H9 (cell line): Measurements from ENCODE around the gene SCEL. TPM values are rescaled to one million over a fixed set of nuclear protein-coding genes. Genes with fewer than 3 reads are reported as not detected.

Experiments
- DNase-seq: peaks from one replicate; pipeline ENCODE4 v3.0.0-alpha.2; 2017
- H2AFZ ChIP-seq: one replicate; pipeline ENCODE4 v1.6.1; 2013; ENCODE audit warnings: mild to moderate bottlenecking, low read length, control low read depth, moderate library complexity
- H2AK5ac ChIP-seq: 2 replicates; pipeline ENCODE4 v1.6.1; 2013; ENCODE audit warnings: low read length, control low read depth, mixed read lengths; ENCODE audit not compliant: insufficient read length
- H2BK120ac ChIP-seq: one replicate; pipeline ENCODE4 v1.6.1; 2013; ENCODE audit warnings: low read depth, mild to moderate bottlenecking, low read length, control low read depth, inconsistent platforms; ENCODE audit not compliant: poor library complexity, severe bottlenecking
- H2BK12ac ChIP-seq: 2 replicates; pipeline ENCODE4 v1.6.1; 2013; ENCODE audit warnings: low read length, control low read depth, mixed read lengths, low read depth; ENCODE audit not compliant: insufficient read length
- H2BK15ac ChIP-seq: 2 replicates; pipeline ENCODE4 v1.6.1; 2013; ENCODE audit warnings: low read depth, low read length, control low read depth
- H2BK20ac ChIP-seq: one replicate; pipeline ENCODE4 v1.6.1; 2013; ENCODE audit warnings: low read depth, mild to moderate bottlenecking, low read length, control low read depth, inconsistent platforms; ENCODE audit not compliant: poor library complexity, severe bottlenecking
- H2BK5ac ChIP-seq: 2 replicates; pipeline ENCODE4 v1.6.1; 2013; ENCODE audit warnings: low read length, control low read depth, mixed read lengths; ENCODE audit not compliant: insufficient read length
- H3K14ac ChIP-seq: 2 replicates; pipeline ENCODE4 v1.6.1; 2013; ENCODE audit warnings: low read length, control low read depth; ENCODE audit not compliant: insufficient read depth
- H3K18ac ChIP-seq: 2 replicates; pipeline ENCODE4 v1.6.1; 2013; ENCODE audit warnings: low read depth, mild to moderate bottlenecking, mixed read lengths, low read length, control low read depth; ENCODE audit not compliant: insufficient read length
- H3K23ac ChIP-seq: 2 replicates; pipeline ENCODE4 v1.6.1; 2013; ENCODE audit warnings: low read length, control low read depth, mixed read lengths, low read depth; ENCODE audit not compliant: insufficient read length
- H3K23me2 ChIP-seq: 2 replicates; pipeline ENCODE4 v1.6.1; 2013; ENCODE audit warnings: low read depth, mild to moderate bottlenecking, mixed read lengths, low read length, control low read depth; ENCODE audit not compliant: insufficient read length, poor library complexity, severe bottlenecking
- H3K27ac ChIP-seq: 2 replicates; pipeline ENCODE4 v1.5.1; 2013; ENCODE audit warnings: low read length, control low read depth, mixed read lengths, low read depth; ENCODE audit not compliant: insufficient read length
- H3K27me3 ChIP-seq: 2 replicates; pipeline ENCODE4 v1.6.1; 2013; ENCODE audit warnings: low read length, control low read depth, inconsistent platforms; ENCODE audit not compliant: insufficient read depth
- H3K4ac ChIP-seq: 2 replicates; pipeline ENCODE4 v1.6.1; 2013; ENCODE audit warnings: low read depth, mild to moderate bottlenecking, control low read depth, inconsistent platforms, low read length, moderate library complexity
- H3K4me1 ChIP-seq: 2 replicates; pipeline ENCODE4 v1.6.1; 2013; ENCODE audit warnings: low read length, control low read depth, inconsistent platforms; ENCODE audit not compliant: insufficient read depth
- H3K4me2 ChIP-seq: 2 replicates; pipeline ENCODE4 v1.6.1; 2013; ENCODE audit warnings: low read length, control low read depth, mixed read lengths; ENCODE audit not compliant: insufficient read length, insufficient read depth
- H3K56ac ChIP-seq: 2 replicates; pipeline ENCODE4 v1.6.1; 2013; ENCODE audit warnings: low read depth, mild to moderate bottlenecking, mixed read lengths, low read length, control low read depth; ENCODE audit not compliant: insufficient read length
- H3K79me1 ChIP-seq: 2 replicates; pipeline ENCODE4 v1.6.1; 2013; ENCODE audit warnings: low read depth, mild to moderate bottlenecking, moderate library complexity, low read length, control low read depth, inconsistent platforms; ENCODE audit not compliant: insufficient read depth, poor library complexity, severe bottlenecking
- H3K79me2 ChIP-seq: 2 replicates; pipeline ENCODE4 v1.6.1; 2013; ENCODE audit warnings: low read length, control low read depth, inconsistent platforms; ENCODE audit not compliant: insufficient read depth
- H3K9ac ChIP-seq: 2 replicates; pipeline ENCODE4 v1.6.1; 2013; ENCODE audit warnings: low read length, control low read depth, mixed read lengths; ENCODE audit not compliant: insufficient read length; ENCODE audit errors: extremely low read depth
- H3K9me3 ChIP-seq: one replicate; pipeline ENCODE4 v1.6.1; 2013; ENCODE audit warnings: low read depth, low read length, inconsistent platforms; ENCODE audit not compliant: control insufficient read depth
- H3T11ph ChIP-seq: one replicate; pipeline ENCODE4 v1.6.1; 2013; ENCODE audit warnings: mild to moderate bottlenecking, low read length, control low read depth, inconsistent platforms
- H4K20me1 ChIP-seq: one replicate; pipeline ENCODE4 v1.6.1; 2013; ENCODE audit not compliant: control insufficient read depth, insufficient read length, insufficient read depth
- H4K5ac ChIP-seq: 2 replicates; pipeline ENCODE4 v1.6.1; 2013; ENCODE audit warnings: low read depth, mild to moderate bottlenecking, mixed read lengths, low read length, control low read depth; ENCODE audit not compliant: insufficient read length
- H4K8ac ChIP-seq: replicated peaks from 2 replicates; pipeline ENCODE4 v1.6.1; 2013; ENCODE audit warnings: low read length, control low read depth, mixed read lengths, low read depth; ENCODE audit not compliant: insufficient read length
- H4K91ac ChIP-seq: 2 replicates; pipeline ENCODE4 v1.6.1; 2013; ENCODE audit warnings: low read depth, mild to moderate bottlenecking, moderate library complexity, mixed read lengths, low read length, control low read depth; ENCODE audit not compliant: insufficient read length
- H3K27ac Mint-ChIP-seq, 3 experiments: 2 replicates in 2 of 3; 3 replicates in 1 of 3; pipeline ENCODE4 v1.8.0; 2020 to 2021; ENCODE audit warnings: mixed read lengths in 3 of 3, mild to moderate bottlenecking in 1 of 3, moderate library complexity in 1 of 3
- H3K27me3 Mint-ChIP-seq: 2 replicates; pipeline ENCODE4 v1.8.0; 2021; ENCODE audit warnings: low read depth, mild to moderate bottlenecking, moderate library complexity, mixed read lengths
- H3K36me3 Mint-ChIP-seq, 3 experiments: 2 replicates in 2 of 3; 3 replicates in 1 of 3; pipeline ENCODE4 v1.8.0; 2020 to 2021; ENCODE audit warnings: low read depth in 3 of 3, mixed read lengths in 3 of 3; ENCODE audit not compliant: insufficient read depth in 1 of 3
- H3K4me1 Mint-ChIP-seq, 2 experiments: 2 replicates each; pipeline ENCODE4 v1.8.0; 2020; ENCODE audit warnings: mixed read lengths in 2 of 2
- H3K4me3 Mint-ChIP-seq, 2 experiments: 2 replicates in 1 of 2; 3 replicates in 1 of 2; pipeline ENCODE4 v1.8.0; 2020 to 2021; ENCODE audit warnings: mild to moderate bottlenecking in 2 of 2, mixed read lengths in 2 of 2, moderate library complexity in 1 of 2
- H3K9me3 Mint-ChIP-seq, 2 experiments: 2 replicates in 1 of 2; 3 replicates in 1 of 2; pipeline ENCODE4 v1.8.0; 2020; ENCODE audit warnings: mild to moderate bottlenecking in 2 of 2, mixed read lengths in 2 of 2, moderate library complexity in 1 of 2
- CTCF ChIP-seq: fragments of 200-600 bp; sonication (generic); conservative IDR thresholded peaks from 3 replicates; pipeline ENCODE4 v1.8.0; 2021; ENCODE audit warnings: antibody characterized with exemption, mild to moderate bottlenecking
- WGBS: extraction: QIAGEN DNeasy Blood & Tissue Kit; methylation state at CpG from one replicate; pipeline ENCODE4 v1.1.7; 2013; ENCODE audit warnings: missing lambda C conversion rate, low lambda C conversion rate, mixed read lengths; ENCODE audit not compliant: insufficient read length; ENCODE audit errors: extremely low coverage; 5-methylcytosine and 5-hydroxymethylcytosine counted together
- total RNA-seq: library from RNA; stranded (reverse); gene quantifications from 2 replicates; pipeline ENCODE4 v1.2.1, GENCODE V29; 2021

The SCEL gene
- total RNA-seq, 1 experiment from 2014 or later: not detected

GRCh38 chr13:77528414-77528813 is 7.1 kb upstream of the SCEL start:
- H3K9me3 Mint-ChIP-seq: no peaks in the 10 kb centered on the region
- Histone ChIP-seq H3K27me3 (no peaks in the 10 kb centered on the region), H3T11ph (no peak overlapping the region), H3K23ac (no peak overlapping the region), H3K4me2 (no peak overlapping the region), H2BK20ac (no peak overlapping the region), H2BK15ac (no peak overlapping the region), H3K27ac (no peak overlapping the region), H4K5ac (no peak overlapping the region), H4K8ac (no peak overlapping the region), H3K79me2 (no peaks in the 10 kb centered on the region), H4K91ac (no peak overlapping the region), H3K4me1 (no peaks in the 10 kb centered on the region), H3K14ac (no peak overlapping the region), H3K18ac (no peak overlapping the region), H2AK5ac (no peak overlapping the region), H3K79me1 (no peaks in the 10 kb centered on the region), H2BK5ac (no peak overlapping the region), H3K4ac (no peak overlapping the region), H2AFZ (no peak overlapping the region), H4K20me1 (no peaks in the 10 kb centered on the region), H3K9ac (no peak overlapping the region), H3K23me2 (no peaks in the 10 kb centered on the region), H2BK120ac (no peak overlapping the region), H3K9me3 (no peaks in the 10 kb centered on the region), H3K56ac (no peak overlapping the region), H2BK12ac (no peak overlapping the region)
- no peak overlapping the region for H3K27ac Mint-ChIP-seq
- WGBS: no CpG with 5 or more reads among the region's 3 CpGs
- H3K4me3 Mint-ChIP-seq: no peak overlapping the region
- no peak for DNase-seq
- H3K4me1 Mint-ChIP-seq: no peaks in the 10 kb centered on the region
- no peaks in the 10 kb centered on the region for H3K36me3 Mint-ChIP-seq
- TF ChIP-seq CTCF: no peak
- no peaks in the 10 kb centered on the region for H3K27me3 Mint-ChIP-seq
